H1 (cell line): Measurements from ENCODE around the gene GALNT15. TPM values are rescaled to one million over a fixed set of nuclear protein-coding genes. Genes with fewer than 3 reads are reported as not detected.

ENCODE experiments used
- CEBPB ChIP-seq: IDR thresholded peaks from 2 replicates; pipeline ENCODE4 v1.6.1; 2012; ENCODE audit warnings: low read depth, low read length
- SIRT6 ChIP-seq: IDR thresholded peaks from one replicate; pipeline ENCODE4 v1.7.1; 2012; ENCODE audit warnings: low read length, inconsistent platforms
- TAF7 ChIP-seq: optimal IDR thresholded peaks from 2 replicates; pipeline ENCODE3; 2011; ENCODE audit warnings: low read depth, mild to moderate bottlenecking, inconsistent platforms, low read length, moderate library complexity, borderline replicate concordance
- polyA plus RNA-seq, 7 experiments: library from polyadenylated mRNA; depleted of rRNA in 3 of 7; stranded (reverse) in 5 of 7; unstranded in 2 of 7; fragments of >200 nt in 5 of 7; fragments of 200-250 nt in 2 of 7; gene quantifications; 1 replicate in 5 of 7; 2 replicates in 1 of 7; 4 replicates in 1 of 7; pipeline versions ENCODE4 v1.2.1 to v1.2.3, GENCODE V29; 2011 to 2013; ENCODE audit warnings: missing spikeins in 2 of 7, mixed read lengths in 2 of 7
- total RNA-seq: library from RNA; stranded (reverse); fragmentation: NEBNext Ultra II Directional; extraction: Animal tissue kit (Norgen Biotek cat#: 25700); gene quantifications from 2 replicates; pipeline ENCODE4 v1.2.1, GENCODE V29; 2021

The GALNT15 gene
- total and polyA plus RNA-seq, 2 of the 8 experiments (the other 6 are each of a cell fraction or from before 2014, with no cell fraction given), result 0.02 TPM; not detected in 1

GRCh38 chr3:16258866-16259265, 84.4 kb downstream of the GALNT15 start (continued):
- TF ChIP-seq TAF7 (no peak), CEBPB (no peak), SIRT6 (no peak)
